K562 (cell line): ENCODE measurements around the gene ZNF750. TPM values are rescaled to one million over a fixed set of nuclear protein-coding genes. Genes with fewer than 3 reads are reported as not detected.
A peak's percentile ranks its signal among the peaks of the same experiment; 100 is the strongest.

Source experiments
- EZH2 ChIP-seq: IDR thresholded peaks from 2 replicates; pipeline ENCODE4 v1.6.1; 2012; ENCODE audit warnings: low read depth, mild to moderate bottlenecking, inconsistent platforms, low read length, borderline replicate concordance
- HEY1 ChIP-seq: fragments of 250-450 bp; sonication (Bioruptor Pico); IDR thresholded peaks from 2 replicates; pipeline ENCODE4 v1.5.0; 2020; ENCODE audit warnings: mild to moderate bottlenecking, moderate library complexity, borderline replicate concordance
- MEF2A ChIP-seq: IDR thresholded peaks from 2 replicates; pipeline ENCODE4 v1.6.1; 2011; ENCODE audit warnings: low read depth, mild to moderate bottlenecking, low read length, moderate library complexity; ENCODE audit not compliant: control insufficient read depth
- NR2C1 ChIP-seq, 2 experiments: fragments of 450-650 bp; IDR thresholded peaks; 2 replicates each; pipeline ENCODE4 v1.6.1; 2017; ENCODE audit warnings: mild to moderate bottlenecking in 2 of 2, antibody characterized with exemption in 1 of 2, inconsistent platforms in 1 of 2, missing compliant biosample characterization in 1 of 2, missing genetic modification characterization in 1 of 2
- NR2C2 ChIP-seq, 2 experiments: fragments of 200-800 bp in 1 of 2; sonication (Bioruptor generic) in 1 of 2; sonication (generic) in 1 of 2; formaldehyde crosslinking in 1 of 2; IDR thresholded peaks; 2 replicates each; pipeline versions ENCODE4 v1.6.1 to v1.8.0; 2016 to 2022; ENCODE audit warnings: mild to moderate bottlenecking in 1 of 2, missing compliant biosample characterization in 1 of 2, missing genetic modification characterization in 1 of 2, missing genetic modification reagents in 1 of 2
- PPARD ChIP-seq: fragments of 250-450 bp; sonication (Bioruptor Pico); IDR thresholded peaks from 2 replicates; pipeline ENCODE4 v1.8.0; 2022; ENCODE audit warnings: inconsistent platforms, mild to moderate bottlenecking, moderate library complexity
- PYGO2 ChIP-seq: fragments of 450-650 bp; IDR thresholded peaks from 2 replicates; pipeline ENCODE4 v1.6.1; 2016; ENCODE audit warnings: mild to moderate bottlenecking, missing genetic modification characterization, moderate library complexity, missing compliant biosample characterization
- SIRT6 ChIP-seq: IDR thresholded peaks from one replicate; pipeline ENCODE4 v1.6.1; 2012; ENCODE audit warnings: low read depth, mild to moderate bottlenecking, control low read depth, inconsistent platforms, low read length, moderate library complexity
- SMARCC2 ChIP-seq: fragments of 450-650 bp; IDR thresholded peaks from 2 replicates; pipeline ENCODE4 v1.6.1; 2017; ENCODE audit warnings: antibody characterized with exemption, moderate library complexity, mild to moderate bottlenecking, low read depth
- SRSF1 ChIP-seq: fragments of 200-400 bp; formaldehyde crosslinking; IDR thresholded peaks from 2 replicates; pipeline ENCODE4 v1.6.1; 2017; ENCODE audit warnings: mild to moderate bottlenecking, low read depth, low read length, moderate library complexity
- ZKSCAN1 ChIP-seq: fragments of 150-350 bp; IDR thresholded peaks from 2 replicates; pipeline ENCODE4 v1.6.1; 2016; ENCODE audit warnings: low read depth, low read length
- ZNF668 ChIP-seq: fragments of 250-450 bp; sonication (Bioruptor Pico); IDR thresholded peaks from 2 replicates; pipeline ENCODE4 v1.8.0; 2022; ENCODE audit warnings: mild to moderate bottlenecking, inconsistent platforms
- polyA plus RNA-seq, 8 experiments: library from polyadenylated mRNA; depleted of rRNA in 4 of 8; stranded (reverse) in 5 of 8; unstranded in 3 of 8; fragments of >200 nt; fragmentation: Nextera tagmentation in 2 of 8; fragmentation: Illumina TruSeq in 1 of 8; extraction: Ambion mirVana in 2 of 8; extraction: Trizol in 1 of 8; gene quantifications; 2 replicates each; pipeline versions ENCODE4 v1.2.1 to v1.2.3, GENCODE V29; 2011 to 2014; ENCODE audit warnings: inconsistent platforms in 1 of 8, missing spikeins in 1 of 8
- total RNA-seq, 7 experiments: library from RNA; depleted of rRNA in 6 of 7; stranded (reverse); fragments of >200 nt in 6 of 7; fragmentation: Illumina TruSeq in 2 of 7; extraction: Trizol in 2 of 7; gene quantifications; 2 replicates each; pipeline versions ENCODE4 v1.2.1 to v1.2.3, GENCODE V29; 2011 to 2021; ENCODE audit warnings: low replicate concordance in 1 of 7
- TF ChIP-seq, protein P1 (sequence below), 2 experiments: fragments of 450-650 bp in 1 of 2; sonication (generic) in 1 of 2; formaldehyde crosslinking in 1 of 2; IDR thresholded peaks in 1 of 2; conservative IDR thresholded peaks in 1 of 2; 2 replicates each; pipeline versions ENCODE4 v1.6.1 to v1.8.1; 2016 to 2023; ENCODE audit warnings: mild to moderate bottlenecking in 2 of 2, moderate library complexity in 2 of 2, inconsistent platforms in 1 of 2, missing genetic modification reagents in 1 of 2
- TF ChIP-seq, protein P2 (sequence below): sonication (generic); formaldehyde crosslinking; IDR thresholded peaks from 2 replicates; pipeline ENCODE4 v1.8.1; 2023; ENCODE audit warnings: mild to moderate bottlenecking, missing genetic modification reagents
- TF ChIP-seq, protein P3 (sequence below): fragments of 450-650 bp; IDR thresholded peaks from 2 replicates; pipeline ENCODE4 v1.6.1; 2016; ENCODE audit warnings: missing biosample characterization, missing genetic modification characterization

ZNF750 gene
- total and polyA plus RNA-seq, 9 of the 15 experiments (the other 6 are each of a cell fraction or from before 2014, with no cell fraction given): not detected

DNA sequence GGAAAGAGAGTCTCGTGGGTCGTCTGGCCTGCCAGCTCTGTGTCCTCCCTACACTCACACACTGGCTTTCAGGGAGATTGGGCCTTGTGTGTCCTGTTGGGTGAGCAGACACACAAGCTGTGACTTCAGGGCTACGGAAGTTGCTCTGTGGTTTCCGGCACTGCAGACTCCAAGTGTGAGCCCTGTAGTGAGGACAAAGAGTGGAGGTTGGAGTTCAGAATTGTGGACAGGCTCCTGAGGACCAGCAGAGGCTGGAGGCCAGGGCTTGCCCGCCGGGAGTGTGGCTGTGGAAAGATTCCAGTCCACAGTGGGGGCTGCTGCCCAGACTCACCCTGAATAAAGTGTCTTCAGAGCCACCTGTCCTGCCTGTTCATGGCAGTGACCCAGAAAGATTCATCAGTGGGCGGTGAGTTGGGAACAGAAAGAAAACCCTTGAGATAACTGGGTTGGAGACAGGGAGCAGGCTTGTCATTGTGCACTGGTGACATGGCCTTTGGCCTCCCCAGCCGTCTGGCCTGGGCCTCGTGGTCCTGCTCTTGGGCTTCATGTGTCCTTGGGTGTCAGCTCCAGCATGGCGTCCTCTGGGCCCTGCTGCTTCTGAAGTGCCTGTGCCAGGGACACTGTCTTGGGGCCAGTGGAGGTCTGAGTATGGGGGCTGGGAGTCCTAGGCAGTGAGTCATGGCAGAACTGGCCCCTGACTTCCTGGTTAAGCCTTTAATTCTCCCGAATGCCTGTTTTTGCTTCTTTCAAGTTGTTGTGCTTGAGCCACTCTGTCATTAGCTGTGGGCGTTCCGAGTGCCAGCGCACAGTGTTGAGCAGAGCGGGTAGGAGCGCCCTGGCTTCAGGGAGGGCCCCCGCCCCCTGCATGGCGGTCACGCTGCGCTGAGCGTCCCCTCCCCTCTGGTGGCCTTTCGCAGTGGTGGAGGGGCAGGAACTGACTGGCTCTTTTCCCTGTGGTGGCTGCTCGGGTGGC is 19.9 kb upstream of the ZNF750 start (continued):
- TF ChIP-seq, protein P1, sequence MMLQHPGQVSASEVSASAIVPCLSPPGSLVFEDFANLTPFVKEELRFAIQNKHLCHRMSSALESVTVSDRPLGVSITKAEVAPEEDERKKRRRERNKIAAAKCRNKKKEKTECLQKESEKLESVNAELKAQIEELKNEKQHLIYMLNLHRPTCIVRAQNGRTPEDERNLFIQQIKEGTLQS (IDR thresholded peaks at IDR 0.05): peak; percentile 73
- TF ChIP-seq, protein P1 (CRISPR knock-in tag; conservative IDR thresholded peaks at IDR 0.05): no peak
- TF ChIP-seq SIRT6: no peak
- no peak for TF ChIP-seq MEF2A
- 0 out of 2 replicates have a peak, but pooled peaks have one; percentile 10 for TF ChIP-seq ZKSCAN1
- TF ChIP-seq PPARD (CRISPR knock-in tag): no peak
- no peak for TF ChIP-seq ZNF668 (CRISPR knock-in tag)
- no peak for TF ChIP-seq NR2C1 (IDR thresholded peaks at IDR 0.05)
- TF ChIP-seq NR2C1 (tag; IDR thresholded peaks at IDR 0.05): peak; percentile 72
- TF ChIP-seq NR2C2 (CRISPR knock-in tag; IDR thresholded peaks at IDR 0.05): no peak
- TF ChIP-seq NR2C2 (tag; IDR thresholded peaks at IDR 0.05): peak; percentile 72
- no peak for TF ChIP-seq SMARCC2
- TF ChIP-seq EZH2: no peak
- no peak for TF ChIP-seq SRSF1
- TF ChIP-seq PYGO2 (tag): no peak
- TF ChIP-seq, protein P2, sequence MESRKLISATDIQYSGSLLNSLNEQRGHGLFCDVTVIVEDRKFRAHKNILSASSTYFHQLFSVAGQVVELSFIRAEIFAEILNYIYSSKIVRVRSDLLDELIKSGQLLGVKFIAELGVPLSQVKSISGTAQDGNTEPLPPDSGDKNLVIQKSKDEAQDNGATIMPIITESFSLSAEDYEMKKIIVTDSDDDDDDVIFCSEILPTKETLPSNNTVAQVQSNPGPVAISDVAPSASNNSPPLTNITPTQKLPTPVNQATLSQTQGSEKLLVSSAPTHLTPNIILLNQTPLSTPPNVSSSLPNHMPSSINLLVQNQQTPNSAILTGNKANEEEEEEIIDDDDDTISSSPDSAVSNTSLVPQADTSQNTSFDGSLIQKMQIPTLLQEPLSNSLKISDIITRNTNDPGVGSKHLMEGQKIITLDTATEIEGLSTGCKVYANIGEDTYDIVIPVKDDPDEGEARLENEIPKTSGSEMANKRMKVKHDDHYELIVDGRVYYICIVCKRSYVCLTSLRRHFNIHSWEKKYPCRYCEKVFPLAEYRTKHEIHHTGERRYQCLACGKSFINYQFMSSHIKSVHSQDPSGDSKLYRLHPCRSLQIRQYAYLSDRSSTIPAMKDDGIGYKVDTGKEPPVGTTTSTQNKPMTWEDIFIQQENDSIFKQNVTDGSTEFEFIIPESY (CRISPR knock-in tag): peak; percentile 96
- TF ChIP-seq HEY1 (CRISPR knock-in tag): no peak
- TF ChIP-seq, protein P3, sequence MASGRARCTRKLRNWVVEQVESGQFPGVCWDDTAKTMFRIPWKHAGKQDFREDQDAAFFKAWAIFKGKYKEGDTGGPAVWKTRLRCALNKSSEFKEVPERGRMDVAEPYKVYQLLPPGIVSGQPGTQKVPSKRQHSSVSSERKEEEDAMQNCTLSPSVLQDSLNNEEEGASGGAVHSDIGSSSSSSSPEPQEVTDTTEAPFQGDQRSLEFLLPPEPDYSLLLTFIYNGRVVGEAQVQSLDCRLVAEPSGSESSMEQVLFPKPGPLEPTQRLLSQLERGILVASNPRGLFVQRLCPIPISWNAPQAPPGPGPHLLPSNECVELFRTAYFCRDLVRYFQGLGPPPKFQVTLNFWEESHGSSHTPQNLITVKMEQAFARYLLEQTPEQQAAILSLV: no peak
